RPMI8226 (cell line): ENCODE results near the gene CLDN14.

Source experiments
- DNase-seq: peaks from one replicate; pipeline ENCODE4 v3.0.0-alpha.2; 2015

The CLDN14 gene

GRCh38 chr21:36430841-36431240 lies 49.1 kb downstream of the CLDN14 start:
- peak; percentile 17 for DNase-seq

GRCh38 chr21:36429947-36430546 lies 49.9 kb downstream of the CLDN14 start:
- DNase-seq = peak; percentile 87

GRCh38 chr21:36428761-36429432 lies 51.0 kb downstream of the CLDN14 start:
- no peak for DNase-seq

GRCh38 chr21:36427502-36427901 lies 52.4 kb downstream of the CLDN14 start:
- no peak for DNase-seq

GRCh38 chr21:36425286-36425685 lies 54.6 kb downstream of the CLDN14 start:
- peak; percentile 20 for DNase-seq

GRCh38 chr21:36424592-36424991 lies 55.3 kb downstream of the CLDN14 start:
- DNase-seq = no peak

- DNase-seq = no peak
Measured at GRCh38 chr21:36423771-36424433, 56.0 kb downstream of the CLDN14 start.

- peak; percentile 83 for DNase-seq
Measured at GRCh38 chr21:36422279-36423098, 57.4 kb downstream of the CLDN14 start.

GRCh38 chr21:36420571-36421339 lies 59.2 kb downstream of the CLDN14 start:
- no peak for DNase-seq

- peak; percentile 87 for DNase-seq
Measured at GRCh38 chr21:36419996-36420395, 59.9 kb downstream of the CLDN14 start.

- DNase-seq = no peak
Measured at GRCh38 chr21:36419241-36419640, 60.7 kb downstream of the CLDN14 start.

- no peak for DNase-seq
Measured at GRCh38 chr21:36415375-36415774, 64.5 kb downstream of the CLDN14 start.

- DNase-seq = no peak
Measured at GRCh38 chr21:36412916-36413315, 67.0 kb downstream of the CLDN14 start.

- peak; percentile 79 for DNase-seq
Measured at GRCh38 chr21:36411301-36411700, 68.6 kb downstream of the CLDN14 start.
